ENCODE data around the gene FCSK. TPM values are rescaled to one million over a fixed set of nuclear protein-coding genes. Genes with fewer than 3 reads are reported as not detected.

FCSK gene
- total RNA-seq, 1 experiment from 2014 or later: 25.5 TPM

GRCh38 chr16:70512456-70512855 lies 58.1 kb downstream of the FCSK start:
- Histone ChIP-seq H3K4me3 (ENCODE audit: low read depth, low read length) (no peak overlapping the region), H3K36me3 (ENCODE audit: control insufficient read depth, insufficient read depth, low read length) (peaks cover 8% of the 10 kb centered on the region), H3K9me3 (no peaks in the 10 kb centered on the region), H3K27me3 (replicated peaks; ENCODE audit: control insufficient read depth, insufficient read depth, low read length) (no peaks in the 10 kb centered on the region), H3K4me1 (no peaks in the 10 kb centered on the region)
- BruUV-seq (replicated peaks): no TSS peak
- peaks cover 67% of the 10 kb centered on the region for H3K36me3 Mint-ChIP-seq (ENCODE audit: insufficient read depth, unreplicated experiment)
- no peaks in the 10 kb centered on the region for H3K9me3 Mint-ChIP-seq (ENCODE audit: unreplicated experiment)
- ChIA-PET CTCF (no interaction called here), POLR2A (no interaction called here)
- TF ChIP-seq, protein P1, sequence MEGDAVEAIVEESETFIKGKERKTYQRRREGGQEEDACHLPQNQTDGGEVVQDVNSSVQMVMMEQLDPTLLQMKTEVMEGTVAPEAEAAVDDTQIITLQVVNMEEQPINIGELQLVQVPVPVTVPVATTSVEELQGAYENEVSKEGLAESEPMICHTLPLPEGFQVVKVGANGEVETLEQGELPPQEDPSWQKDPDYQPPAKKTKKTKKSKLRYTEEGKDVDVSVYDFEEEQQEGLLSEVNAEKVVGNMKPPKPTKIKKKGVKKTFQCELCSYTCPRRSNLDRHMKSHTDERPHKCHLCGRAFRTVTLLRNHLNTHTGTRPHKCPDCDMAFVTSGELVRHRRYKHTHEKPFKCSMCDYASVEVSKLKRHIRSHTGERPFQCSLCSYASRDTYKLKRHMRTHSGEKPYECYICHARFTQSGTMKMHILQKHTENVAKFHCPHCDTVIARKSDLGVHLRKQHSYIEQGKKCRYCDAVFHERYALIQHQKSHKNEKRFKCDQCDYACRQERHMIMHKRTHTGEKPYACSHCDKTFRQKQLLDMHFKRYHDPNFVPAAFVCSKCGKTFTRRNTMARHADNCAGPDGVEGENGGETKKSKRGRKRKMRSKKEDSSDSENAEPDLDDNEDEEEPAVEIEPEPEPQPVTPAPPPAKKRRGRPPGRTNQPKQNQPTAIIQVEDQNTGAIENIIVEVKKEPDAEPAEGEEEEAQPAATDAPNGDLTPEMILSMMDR (IDR thresholded peaks at IDR 0.05; ENCODE audit: insufficient read depth in 1 of 2, low read depth in 1 of 2, low read length in 1 of 2, severe bottlenecking in 1 of 2, unreplicated experiment in 1 of 2): no peak
- H3K4me1 Mint-ChIP-seq (ENCODE audit: low read depth, unreplicated experiment): no peaks in the 10 kb centered on the region
- DNase-seq: no peak
- no peaks in the 10 kb centered on the region for H3K27me3 Mint-ChIP-seq (ENCODE audit: insufficient read depth, unreplicated experiment)
- intact Hi-C loops (cut with micrococcal nuclease; ENCODE audit: unreplicated experiment): no loop called here
- no peak overlapping the region for H3K27ac Mint-ChIP-seq (ENCODE audit: unreplicated experiment)
- H3K4me3 Mint-ChIP-seq (ENCODE audit: unreplicated experiment): no peak overlapping the region

DNA sequence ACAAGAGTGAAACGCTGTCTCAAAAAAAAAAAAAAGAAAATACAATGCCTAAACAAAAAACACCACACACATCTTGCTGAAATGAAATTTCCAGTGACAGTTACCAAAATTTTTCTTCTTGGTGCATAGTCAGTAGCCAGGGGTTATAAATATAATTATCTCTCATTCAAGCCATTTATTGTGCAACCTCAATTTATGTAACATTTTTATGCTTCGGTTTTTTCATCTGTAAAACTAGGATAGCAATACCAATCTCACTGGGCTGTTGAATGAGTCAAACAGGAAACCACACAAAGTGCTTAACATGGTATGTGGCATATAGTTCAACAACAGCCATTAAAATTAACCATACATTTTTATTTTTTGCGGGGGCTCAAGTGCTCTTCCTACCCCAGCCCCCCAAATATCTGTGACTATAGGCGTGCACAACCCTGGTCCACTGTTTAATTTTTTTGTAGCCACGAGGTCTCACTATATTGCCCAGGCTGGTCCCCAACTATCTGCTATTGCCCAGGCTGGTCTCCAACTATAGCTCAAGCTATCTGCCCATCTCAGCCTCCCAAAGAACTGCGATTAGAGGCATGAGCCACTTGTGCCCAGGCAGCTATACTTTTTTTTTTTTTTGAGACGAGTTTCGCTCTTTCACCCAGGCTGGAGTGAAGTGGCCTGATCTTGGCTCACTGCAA lies 66.4 kb downstream of the FCSK start:
- H3K4me1 ChIP-seq: peaks cover 9% of the 10 kb centered on the region
- H3K9me3 ChIP-seq: no peaks in the 10 kb centered on the region
- Mint-ChIP-seq H3K9me3 (ENCODE audit: unreplicated experiment) (no peaks in the 10 kb centered on the region), H3K4me3 (ENCODE audit: unreplicated experiment) (no peak overlapping the region), H3K27me3 (ENCODE audit: insufficient read depth, unreplicated experiment) (no peaks in the 10 kb centered on the region), H3K27ac (ENCODE audit: unreplicated experiment) (no peak overlapping the region), H3K4me1 (ENCODE audit: low read depth, unreplicated experiment) (peaks cover 6% of the 10 kb centered on the region), H3K36me3 (ENCODE audit: insufficient read depth, unreplicated experiment) (peaks cover 51% of the 10 kb centered on the region)
- H3K27me3 ChIP-seq (replicated peaks; ENCODE audit: control insufficient read depth, insufficient read depth, low read length): no peaks in the 10 kb centered on the region
- no TSS peak for BruUV-seq (replicated peaks)
- CTCF ChIA-PET: interaction anchor here (1.0 kb wide), 1 partner anchor 24 kb away, joined by 4 read pairs; no protein-coding TSS in a partner anchor
- no peak overlapping the region for H3K4me3 ChIP-seq (ENCODE audit: low read depth, low read length)
- intact Hi-C loops (cut with micrococcal nuclease; ENCODE audit: unreplicated experiment): no loop called here
- H3K36me3 ChIP-seq (ENCODE audit: control insufficient read depth, insufficient read depth, low read length): peaks cover 2% of the 10 kb centered on the region; the same call in 1 of the 2 replicates
- TF ChIP-seq, protein P1 (IDR thresholded peaks at IDR 0.05; ENCODE audit: insufficient read depth in 1 of 2, low read depth in 1 of 2, low read length in 1 of 2, severe bottlenecking in 1 of 2, unreplicated experiment in 1 of 2): no peak
- POLR2A ChIA-PET: interaction anchor here (0.6 kb wide), 1 partner anchor 135 kb away, joined by 4 read pairs; no protein-coding TSS in a partner anchor
- DNase-seq: no peak

DNA sequence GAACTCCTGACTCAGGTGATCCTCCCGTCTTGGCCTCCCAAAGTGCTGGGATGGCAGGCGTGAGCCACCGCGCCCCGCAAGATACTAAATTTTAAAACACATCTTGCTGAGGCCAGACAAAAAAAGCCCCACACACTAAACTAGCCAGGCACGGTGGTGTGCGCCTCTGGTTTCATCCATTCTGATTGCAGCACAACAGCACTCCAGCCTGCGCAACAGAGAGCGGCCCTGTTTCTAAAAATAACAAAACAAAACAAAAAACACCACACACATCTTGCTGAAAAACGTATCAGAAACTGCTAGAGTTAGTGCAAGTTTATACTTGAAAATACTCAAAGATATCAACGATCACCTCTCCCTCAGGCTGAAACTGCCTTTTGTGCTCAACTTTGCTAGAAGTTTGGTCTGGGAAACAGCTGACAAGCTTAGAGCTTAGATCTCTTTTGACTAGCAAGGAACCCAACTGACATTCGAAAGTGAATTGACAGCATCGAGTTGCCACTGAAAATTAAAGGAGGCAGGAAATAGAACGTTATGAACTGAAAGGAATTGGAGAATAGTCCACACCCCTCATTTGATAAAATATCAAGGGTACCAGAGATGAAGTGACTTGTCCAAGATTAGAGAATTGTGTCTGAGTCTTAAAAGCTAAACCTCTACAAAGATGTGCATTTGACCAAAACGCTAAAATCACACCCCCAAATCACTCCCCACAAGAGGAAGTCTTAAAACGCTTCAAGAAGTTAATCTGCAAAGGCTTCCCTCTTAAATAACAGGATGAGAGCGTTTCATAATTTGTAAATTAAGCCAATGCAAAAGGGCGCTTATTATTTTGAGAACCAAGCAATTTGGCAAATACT lies 68.1 kb downstream of the FCSK start:
- BruUV-seq (replicated peaks): no TSS peak
- H3K9me3 ChIP-seq: no peaks in the 10 kb centered on the region
- ChIA-PET POLR2A (interaction anchor here (0.6 to 1.6 kb wide), 6 partner anchors 69 to 248 kb away, joined by 3 to 18 read pairs (median 6); partner anchors contain the start of gene DDX19A), CTCF (no interaction called here)
- H3K27me3 ChIP-seq (replicated peaks; ENCODE audit: control insufficient read depth, insufficient read depth, low read length): no peaks in the 10 kb centered on the region
- H3K9me3 Mint-ChIP-seq (ENCODE audit: unreplicated experiment): no peaks in the 10 kb centered on the region
- intact Hi-C loops (cut with micrococcal nuclease; ENCODE audit: unreplicated experiment): loop anchor here (1.0 kb wide), 1 partner anchor 176 kb away; the partner anchor contains the start of gene DDX19A
- H3K36me3 Mint-ChIP-seq (ENCODE audit: insufficient read depth, unreplicated experiment): peaks cover 51% of the 10 kb centered on the region
- peaks cover 2% of the 10 kb centered on the region; the same call in 1 of the 2 replicates for H3K36me3 ChIP-seq (ENCODE audit: control insufficient read depth, insufficient read depth, low read length)
- no peak for DNase-seq
- H3K4me1 Mint-ChIP-seq (ENCODE audit: low read depth, unreplicated experiment): peaks cover 19% of the 10 kb centered on the region
- H3K27ac Mint-ChIP-seq (ENCODE audit: unreplicated experiment): peak overlapping the region; percentile 99
- no peaks in the 10 kb centered on the region for H3K27me3 Mint-ChIP-seq (ENCODE audit: insufficient read depth, unreplicated experiment)
- TF ChIP-seq, protein P1 (IDR thresholded peaks at IDR 0.05; ENCODE audit: insufficient read depth in 1 of 2, low read depth in 1 of 2, low read length in 1 of 2, severe bottlenecking in 1 of 2, unreplicated experiment in 1 of 2): no peak
- peak overlapping the region; percentile 98 for H3K4me3 Mint-ChIP-seq (ENCODE audit: unreplicated experiment)
- peak overlapping the region; percentile 93 for H3K4me3 ChIP-seq (ENCODE audit: low read depth, low read length)
- peaks cover 24% of the 10 kb centered on the region for H3K4me1 ChIP-seq
